Jurkat, Clone E6-1 (cell line): ENCODE data around the gene RRAS.

Experiments
- DNase-seq: peaks from one replicate; pipeline ENCODE4 v3.0.0-alpha.2; 2011; ENCODE audit warnings: low read depth, low spot score
- H3K4me3 ChIP-seq: 2 replicates; pipeline ENCODE4 v1.5.1; 2011; ENCODE audit warnings: mild to moderate bottlenecking, low read length, control low read depth, moderate library complexity

RRAS gene

GRCh38 chr19:49605605-49606004 is 34.3 kb downstream of the RRAS start:
- no peak for DNase-seq
- no peak overlapping the region for H3K4me3 ChIP-seq

GRCh38 chr19:49602806-49603205 is 37.1 kb downstream of the RRAS start:
- H3K4me3 ChIP-seq = no peak overlapping the region
- no peak for DNase-seq

GRCh38 chr19:49601482-49602038 is 38.4 kb downstream of the RRAS start:
- DNase-seq = no peak
- no peak overlapping the region for H3K4me3 ChIP-seq

GRCh38 chr19:49599378-49600295 is 40.3 kb downstream of the RRAS start:
- no peak overlapping the region for H3K4me3 ChIP-seq
- DNase-seq = no peak

GRCh38 chr19:49597703-49597974 is 42.3 kb downstream of the RRAS start:
- no peak for DNase-seq

GRCh38 chr19:49596954-49597702 is 42.8 kb downstream of the RRAS start:
- H3K4me3 ChIP-seq = no peak overlapping the region
- DNase-seq = no peak

More at GRCh38 chr19:49597703-49597974, 42.3 kb downstream of the RRAS start:
- no peak overlapping the region for H3K4me3 ChIP-seq

GRCh38 chr19:49596407-49596806 is 43.5 kb downstream of the RRAS start:
- DNase-seq = no peak
- no peak overlapping the region for H3K4me3 ChIP-seq

- no peak overlapping the region for H3K4me3 ChIP-seq
- no peak for DNase-seq
Measured at GRCh38 chr19:49595819-49596404, 44.0 kb downstream of the RRAS start.

GRCh38 chr19:49594993-49595818 is 44.7 kb downstream of the RRAS start:
- DNase-seq = no peak
- H3K4me3 ChIP-seq = no peak overlapping the region

- DNase-seq = no peak
- H3K4me3 ChIP-seq = no peak overlapping the region
Measured at GRCh38 chr19:49594157-49594992, 45.6 kb downstream of the RRAS start.

- peak; percentile 92 for DNase-seq
- H3K4me3 ChIP-seq = peak overlapping the region; percentile 93
Measured at GRCh38 chr19:49593233-49594113, 46.5 kb downstream of the RRAS start.

- peak; percentile 51 for DNase-seq
- peak overlapping the region; percentile 93 for H3K4me3 ChIP-seq
Measured at GRCh38 chr19:49592486-49593232, 47.3 kb downstream of the RRAS start.

- peak overlapping the region; percentile 93 for H3K4me3 ChIP-seq
- DNase-seq = peak; percentile 63
Measured at GRCh38 chr19:49591731-49592485, 48.0 kb downstream of the RRAS start.

GRCh38 chr19:49590971-49591730 is 48.8 kb downstream of the RRAS start, which contains the start of gene PRR12:
Gene PRR12 (plus strand): TSS chr19:49591182. CDS start chr19:49591655, 473 bp downstream.
- DNase-seq = peak; percentile 75
- peak within 1 kb of the TSS; percentile 93 for H3K4me3 ChIP-seq
